ENCODE measurements around the gene HEY2.
"Not testable (repeated sequence)": the region's sequence is repeated elsewhere in the genome, so short reads cannot be mapped to it uniquely, and the experiment has no call there.

- TF ChIP-seq, protein P1, sequence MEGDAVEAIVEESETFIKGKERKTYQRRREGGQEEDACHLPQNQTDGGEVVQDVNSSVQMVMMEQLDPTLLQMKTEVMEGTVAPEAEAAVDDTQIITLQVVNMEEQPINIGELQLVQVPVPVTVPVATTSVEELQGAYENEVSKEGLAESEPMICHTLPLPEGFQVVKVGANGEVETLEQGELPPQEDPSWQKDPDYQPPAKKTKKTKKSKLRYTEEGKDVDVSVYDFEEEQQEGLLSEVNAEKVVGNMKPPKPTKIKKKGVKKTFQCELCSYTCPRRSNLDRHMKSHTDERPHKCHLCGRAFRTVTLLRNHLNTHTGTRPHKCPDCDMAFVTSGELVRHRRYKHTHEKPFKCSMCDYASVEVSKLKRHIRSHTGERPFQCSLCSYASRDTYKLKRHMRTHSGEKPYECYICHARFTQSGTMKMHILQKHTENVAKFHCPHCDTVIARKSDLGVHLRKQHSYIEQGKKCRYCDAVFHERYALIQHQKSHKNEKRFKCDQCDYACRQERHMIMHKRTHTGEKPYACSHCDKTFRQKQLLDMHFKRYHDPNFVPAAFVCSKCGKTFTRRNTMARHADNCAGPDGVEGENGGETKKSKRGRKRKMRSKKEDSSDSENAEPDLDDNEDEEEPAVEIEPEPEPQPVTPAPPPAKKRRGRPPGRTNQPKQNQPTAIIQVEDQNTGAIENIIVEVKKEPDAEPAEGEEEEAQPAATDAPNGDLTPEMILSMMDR (IDR thresholded peaks at IDR 0.05) = not testable (repeated sequence)
- TF ChIP-seq EP300, POLR2A (IDR thresholded peaks at IDR 0.05): not testable (repeated sequence)
These were observed 55.5 kb downstream of the HEY2 start for GRCh38 chr6:125804866-125805425.

All from ovary (tissue), 3 donors.